Measurements from ENCODE around the gene SPECC1L.
A peak's percentile ranks its signal among the peaks of the same experiment; 100 is the strongest.

The SPECC1L gene

DNA sequence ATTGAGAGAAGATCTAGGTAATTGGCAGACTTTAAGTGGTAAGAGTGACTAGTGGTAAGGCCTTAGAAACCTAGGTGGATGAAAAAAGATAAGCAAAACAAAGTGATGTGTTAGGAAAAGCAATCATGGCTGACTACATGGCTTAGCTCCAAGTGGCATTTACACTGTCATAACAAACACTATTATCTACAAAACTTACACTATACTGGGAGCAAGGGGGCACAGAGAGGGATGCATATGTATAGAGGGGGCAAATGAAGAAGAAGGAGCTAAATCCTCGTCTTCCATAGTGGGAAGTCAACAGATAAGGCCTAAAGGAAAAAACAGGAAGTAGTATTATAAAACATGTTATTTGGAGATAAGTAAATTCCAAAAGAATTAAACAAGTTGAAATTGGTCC lies 189.3 kb downstream of the SPECC1L start:
- H3K4me3 ChIP-seq (ENCODE audit: insufficient read depth, low read length, poor library complexity, severe bottlenecking) = no peak overlapping the region
- no peak overlapping the region for H3K9ac ChIP-seq (ENCODE audit: low read length)
- H4K20me1 ChIP-seq (ENCODE audit: low read depth, low read length) = no peaks in the 10 kb centered on the region
- no peaks in the 10 kb centered on the region for H3K9me2 ChIP-seq (replicated peaks; ENCODE audit: insufficient read depth, low read length)
- no peak overlapping the region for H3K4me2 ChIP-seq (ENCODE audit: low read depth, low read length, poor library complexity, severe bottlenecking)
- H3F3A ChIP-seq (ENCODE audit: insufficient read depth) = no peaks in the 10 kb centered on the region
- no peaks in the 10 kb centered on the region for H3K79me2 ChIP-seq (ENCODE audit: insufficient read depth, low read length)
- no peaks in the 10 kb centered on the region for H3K9me3 ChIP-seq (ENCODE audit: insufficient read depth, low read length)
- H2AFZ ChIP-seq (ENCODE audit: low read depth, low read length, severe bottlenecking) = no peak overlapping the region
- H3K27ac ChIP-seq (ENCODE audit: low read depth, low read length) = no peak overlapping the region
- H3K27me3 ChIP-seq (ENCODE audit: low read length) = no peaks in the 10 kb centered on the region
- no peaks in the 10 kb centered on the region for H3K36me3 ChIP-seq (ENCODE audit: low read length)
- TF ChIP-seq CTCF (IDR thresholded peaks at IDR 0.05; ENCODE audit: insufficient read depth, low read length, poor library complexity, severe bottlenecking) (no peak), EZH2phosphoT487 (conservative IDR thresholded peaks at IDR 0.05; ENCODE audit: low read length) (no peak)

- H3K9me2 ChIP-seq (replicated peaks; ENCODE audit: insufficient read depth, low read length) = no peaks in the 10 kb centered on the region
- no peak overlapping the region for H3K9ac ChIP-seq (ENCODE audit: low read length)
- no peaks in the 10 kb centered on the region for H3K79me2 ChIP-seq (ENCODE audit: insufficient read depth, low read length)
- H3K27ac ChIP-seq (ENCODE audit: low read depth, low read length) = no peak overlapping the region
- no peaks in the 10 kb centered on the region for H3F3A ChIP-seq (ENCODE audit: insufficient read depth)
- no peak for TF ChIP-seq EZH2phosphoT487 (conservative IDR thresholded peaks at IDR 0.05; ENCODE audit: low read length)
- no peaks in the 10 kb centered on the region for H3K27me3 ChIP-seq (ENCODE audit: low read length)
- no peaks in the 10 kb centered on the region for H3K9me3 ChIP-seq (ENCODE audit: insufficient read depth, low read length)
- no peak overlapping the region for H3K4me2 ChIP-seq (ENCODE audit: low read depth, low read length, poor library complexity, severe bottlenecking)
- H2AFZ ChIP-seq (ENCODE audit: low read depth, low read length, severe bottlenecking) = no peak overlapping the region
- H3K36me3 ChIP-seq (ENCODE audit: low read length) = no peaks in the 10 kb centered on the region
- H4K20me1 ChIP-seq (ENCODE audit: low read depth, low read length) = no peaks in the 10 kb centered on the region
- H3K4me3 ChIP-seq (ENCODE audit: insufficient read depth, low read length, poor library complexity, severe bottlenecking) = no peak overlapping the region
These were observed 189.9 kb downstream of the SPECC1L start for GRCh38 chr22:24460418-24461089.

DNA sequence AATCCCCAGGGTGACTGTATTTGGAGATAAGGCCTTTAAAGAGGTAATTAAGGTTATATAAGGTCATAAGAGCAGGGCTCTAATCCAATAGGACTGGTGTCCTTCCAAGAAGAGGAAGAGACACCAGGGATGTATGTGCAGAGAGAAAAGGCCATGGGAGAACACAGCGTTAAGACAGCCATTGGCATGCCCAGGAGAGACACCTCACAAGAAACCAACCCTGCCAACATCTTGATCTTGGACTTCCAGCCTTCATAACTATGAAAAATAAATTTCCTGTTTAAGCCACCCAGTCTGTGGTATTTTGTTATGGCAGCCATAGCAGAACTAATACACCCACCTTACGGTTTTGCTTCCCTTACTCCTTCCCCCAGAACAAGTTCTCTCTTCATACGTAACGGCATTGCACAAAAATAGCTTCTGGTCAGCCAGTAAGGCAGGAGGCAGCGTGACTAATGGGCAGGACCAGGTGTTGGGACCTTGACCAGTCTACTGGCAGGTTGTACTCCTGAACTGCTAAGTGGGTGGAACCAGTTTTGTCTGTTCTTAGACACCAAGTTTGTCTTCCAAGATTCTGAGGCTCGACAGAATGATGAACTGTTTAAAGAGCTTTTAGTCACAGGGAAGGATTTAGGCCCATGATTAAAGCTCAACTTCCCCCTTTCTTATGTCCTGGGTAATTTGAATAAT lies 192.6 kb downstream of the SPECC1L start:
- Histone ChIP-seq H3K36me3 (ENCODE audit: low read length) (no peaks in the 10 kb centered on the region), H3K27me3 (ENCODE audit: low read length) (no peaks in the 10 kb centered on the region), H3K9me3 (ENCODE audit: insufficient read depth, low read length) (no peaks in the 10 kb centered on the region), H3F3A (ENCODE audit: insufficient read depth) (no peaks in the 10 kb centered on the region), H3K9ac (ENCODE audit: low read length) (no peak overlapping the region), H4K20me1 (ENCODE audit: low read depth, low read length) (no peaks in the 10 kb centered on the region), H3K9me2 (replicated peaks; ENCODE audit: insufficient read depth, low read length) (no peaks in the 10 kb centered on the region), H3K4me2 (ENCODE audit: low read depth, low read length, poor library complexity, severe bottlenecking) (no peak overlapping the region), H2AFZ (ENCODE audit: low read depth, low read length, severe bottlenecking) (no peak overlapping the region), H3K4me3 (ENCODE audit: insufficient read depth, low read length, poor library complexity, severe bottlenecking) (no peak overlapping the region), H3K79me2 (ENCODE audit: insufficient read depth, low read length) (no peaks in the 10 kb centered on the region), H3K27ac (ENCODE audit: low read depth, low read length) (no peak overlapping the region)
- no peak for TF ChIP-seq EZH2phosphoT487 (conservative IDR thresholded peaks at IDR 0.05; ENCODE audit: low read length)

DNA sequence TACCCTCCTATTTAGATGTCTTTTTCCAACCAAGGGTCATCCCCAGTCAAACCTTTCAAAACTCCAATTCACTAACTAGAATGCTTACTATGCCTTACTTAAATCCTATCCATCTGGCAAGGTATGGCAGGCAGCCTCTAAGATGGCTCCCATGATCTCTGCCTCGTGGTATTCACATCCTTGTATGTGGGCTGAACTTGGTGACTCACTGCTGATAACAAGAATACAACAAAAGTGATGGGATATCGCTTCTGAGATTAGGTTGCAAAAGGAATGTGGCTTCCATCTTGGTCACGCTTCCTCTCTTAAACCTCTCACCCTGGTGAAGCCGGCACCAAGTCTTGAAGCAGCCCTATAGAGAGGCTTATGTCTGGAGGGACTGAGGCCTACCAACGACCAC lies 194.9 kb downstream of the SPECC1L start:
- Histone ChIP-seq H3K36me3 (ENCODE audit: low read length) (no peaks in the 10 kb centered on the region), H3K9me3 (ENCODE audit: insufficient read depth, low read length) (no peaks in the 10 kb centered on the region), H4K20me1 (ENCODE audit: low read depth, low read length) (no peaks in the 10 kb centered on the region), H3K4me2 (ENCODE audit: low read depth, low read length, poor library complexity, severe bottlenecking) (no peak overlapping the region), H3F3A (ENCODE audit: insufficient read depth) (no peaks in the 10 kb centered on the region), H3K9ac (ENCODE audit: low read length) (no peak overlapping the region), H3K9me2 (replicated peaks; ENCODE audit: insufficient read depth, low read length) (no peaks in the 10 kb centered on the region), H2AFZ (ENCODE audit: low read depth, low read length, severe bottlenecking) (peak overlapping the region; percentile 29), H3K79me2 (ENCODE audit: insufficient read depth, low read length) (no peaks in the 10 kb centered on the region), H3K27me3 (ENCODE audit: low read length) (no peaks in the 10 kb centered on the region), H3K27ac (ENCODE audit: low read depth, low read length) (no peak overlapping the region), H3K4me3 (ENCODE audit: insufficient read depth, low read length, poor library complexity, severe bottlenecking) (no peak overlapping the region)
- no peak for TF ChIP-seq EZH2phosphoT487 (conservative IDR thresholded peaks at IDR 0.05; ENCODE audit: low read length)
- no peak for TF ChIP-seq CTCF (IDR thresholded peaks at IDR 0.05; ENCODE audit: insufficient read depth, low read length, poor library complexity, severe bottlenecking)

Data from SU-DHL-6 (cell line).